ENCODE data around the gene TPRG1. TPM values are rescaled to one million over a fixed set of nuclear protein-coding genes. Genes with fewer than 3 reads are reported as not detected.

The TPRG1 gene
- total RNA-seq, 4 donors from 2014 or later: 1.3 to 3.0 (median 2.5) TPM

GRCh38 chr3:189132231-189132671 is 39.5 kb upstream of the TPRG1 start:
- peak; percentile 59 for ATAC-seq
- no peak overlapping the region for H3K27ac ChIP-seq
- no peaks in the 10 kb centered on the region for H3K9me3 ChIP-seq
- H3K4me1 ChIP-seq: no peaks in the 10 kb centered on the region
- 46 to 53% methylated on average over 7 to 9 of the region's 9 CpGs for WGBS, 2 donors (ENCODE audit: low coverage in 1 of 2)
- no peaks in the 10 kb centered on the region for H3K36me3 ChIP-seq
- no peaks in the 10 kb centered on the region for H3K27me3 ChIP-seq
- no peak overlapping the region for H3K4me3 ChIP-seq
- no peak for TF ChIP-seq CTCF (IDR thresholded peaks at IDR 0.05)

DNA sequence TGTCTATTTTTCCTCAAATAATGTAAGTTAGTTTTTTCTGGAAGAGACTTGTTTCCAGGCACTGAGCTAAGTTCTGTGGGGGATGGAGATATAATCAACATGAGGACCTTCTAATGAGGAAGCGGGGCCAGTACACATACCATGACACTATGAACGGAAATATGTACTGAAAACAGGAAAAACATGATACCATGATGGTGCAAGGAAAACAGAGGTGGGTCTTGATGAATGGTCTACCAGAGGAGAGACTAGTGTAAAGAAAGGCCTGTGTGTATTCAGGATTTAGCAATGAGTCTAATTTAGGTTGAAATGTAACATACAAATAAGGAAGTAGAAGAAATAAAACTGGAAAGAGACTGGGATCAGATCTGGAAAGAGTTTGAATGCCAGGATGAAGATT is 38.9 kb upstream of the TPRG1 start:
- Histone ChIP-seq H3K4me3 (no peak overlapping the region), H3K36me3 (no peaks in the 10 kb centered on the region), H3K4me1 (no peaks in the 10 kb centered on the region), H3K27me3 (no peaks in the 10 kb centered on the region), H3K9me3 (no peaks in the 10 kb centered on the region), H3K27ac (no peak overlapping the region)
- TF ChIP-seq EP300 (IDR thresholded peaks at IDR 0.05) (no peak), CTCF (IDR thresholded peaks at IDR 0.05) (no peak), POLR2AphosphoS5 (IDR thresholded peaks at IDR 0.05) (no peak), POLR2A (IDR thresholded peaks at IDR 0.05) (no peak)
- no peak for ATAC-seq
- WGBS, 2 donors (ENCODE audit: low coverage in 1 of 2): 89% methylated on average over 2 of the region's 2 CpGs; no CpG with 5 or more reads in 1 of the 2 donors

- ATAC-seq: no peak
- no peak overlapping the region for H3K27ac ChIP-seq
- no peaks in the 10 kb centered on the region for H3K9me3 ChIP-seq
- TF ChIP-seq EP300 (IDR thresholded peaks at IDR 0.05) (no peak), CTCF (IDR thresholded peaks at IDR 0.05) (no peak), POLR2AphosphoS5 (IDR thresholded peaks at IDR 0.05) (no peak), POLR2A (IDR thresholded peaks at IDR 0.05) (no peak)
- H3K4me1 ChIP-seq: no peaks in the 10 kb centered on the region
- H3K27me3 ChIP-seq: no peaks in the 10 kb centered on the region
- no peaks in the 10 kb centered on the region for H3K36me3 ChIP-seq
- no peak overlapping the region for H3K4me3 ChIP-seq
Observed at GRCh38 chr3:189133768-189134167, 38.0 kb upstream of the TPRG1 start.

DNA sequence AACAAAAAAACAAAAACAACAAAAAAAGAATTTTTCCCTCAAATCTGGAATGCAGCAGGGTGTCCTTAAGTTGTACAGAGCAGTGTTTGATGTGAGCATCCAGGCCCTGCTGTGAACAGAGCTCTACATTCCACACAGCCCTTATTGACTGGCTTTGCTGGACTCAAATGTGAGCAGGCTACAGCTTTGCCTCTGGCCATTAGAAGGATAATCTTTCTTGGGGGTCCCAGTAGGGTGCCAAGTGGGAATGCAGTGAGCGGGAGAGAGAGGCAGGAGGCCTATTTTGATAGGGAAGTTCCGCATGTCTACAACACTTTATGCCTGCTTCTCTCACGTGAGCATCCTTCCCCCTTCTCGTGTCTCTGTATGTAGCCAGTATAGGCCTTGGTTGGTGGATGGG is 34.4 kb upstream of the TPRG1 start:
- Histone ChIP-seq H3K27ac (no peak overlapping the region), H3K4me1 (no peaks in the 10 kb centered on the region), H3K9me3 (no peaks in the 10 kb centered on the region), H3K4me3 (no peak overlapping the region), H3K27me3 (no peaks in the 10 kb centered on the region), H3K36me3 (no peaks in the 10 kb centered on the region)
- TF ChIP-seq POLR2AphosphoS5 (IDR thresholded peaks at IDR 0.05): no peak
- no peak for TF ChIP-seq POLR2A (IDR thresholded peaks at IDR 0.05)
- TF ChIP-seq CTCF (IDR thresholded peaks at IDR 0.05): no peak
- no peak for TF ChIP-seq EP300 (IDR thresholded peaks at IDR 0.05)
- WGBS, 2 donors (ENCODE audit: low coverage in 1 of 2): 93 to 95% methylated on average over 3 to 4 of the region's 4 CpGs
- no peak for ATAC-seq

DNA sequence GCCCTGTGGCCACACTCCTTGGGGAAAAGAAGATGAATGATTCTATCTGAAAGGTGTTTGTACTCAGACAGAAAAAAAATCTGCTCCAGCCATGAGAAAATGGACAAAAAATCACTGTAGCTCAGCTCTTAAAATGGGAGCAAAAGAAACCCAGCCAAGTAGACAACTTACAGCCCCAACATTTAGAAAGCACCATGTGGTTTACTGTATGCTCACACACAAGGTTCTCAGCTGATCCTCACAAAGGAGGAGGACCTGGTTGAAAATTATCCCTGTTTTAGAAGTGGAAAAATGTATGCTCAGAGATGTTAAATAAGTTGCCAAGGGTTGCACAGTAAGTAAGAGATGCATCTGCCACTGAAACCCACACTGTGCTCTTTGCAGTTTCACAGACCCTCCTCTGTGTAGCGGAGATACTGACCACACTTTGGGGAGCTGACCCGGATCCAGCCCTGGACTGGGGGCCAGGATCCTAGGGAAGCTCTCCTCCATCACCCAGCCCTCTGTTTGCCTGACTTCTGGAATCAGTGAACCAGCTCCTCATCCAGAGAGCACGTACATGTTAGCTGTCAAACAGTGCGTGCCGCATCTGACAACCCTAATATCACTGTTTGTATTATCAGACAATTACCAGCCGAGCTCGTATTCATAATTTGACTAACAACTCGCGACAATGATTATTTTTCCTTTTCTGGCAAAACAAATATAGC is 32.7 kb upstream of the TPRG1 start:
- no peaks in the 10 kb centered on the region for H3K27me3 ChIP-seq
- TF ChIP-seq EP300 (IDR thresholded peaks at IDR 0.05): no peak
- TF ChIP-seq POLR2A (IDR thresholded peaks at IDR 0.05): no peak
- TF ChIP-seq CTCF (IDR thresholded peaks at IDR 0.05): no peak
- no peak for TF ChIP-seq POLR2AphosphoS5 (IDR thresholded peaks at IDR 0.05)
- no peak overlapping the region for H3K4me3 ChIP-seq
- no peaks in the 10 kb centered on the region for H3K4me1 ChIP-seq
- no peaks in the 10 kb centered on the region for H3K9me3 ChIP-seq
- no peaks in the 10 kb centered on the region for H3K36me3 ChIP-seq
- WGBS, 2 donors (ENCODE audit: low coverage in 1 of 2): 53 to 54% methylated on average over 4 to 8 of the region's 9 CpGs
- H3K27ac ChIP-seq: no peak overlapping the region
- no peak for ATAC-seq

Data from gastroesophageal sphincter (tissue), 4 donors.